Esophagus squamous epithelium (tissue), 5 donors: ENCODE data around the gene FAM210B. TPM values are rescaled to one million over a fixed set of nuclear protein-coding genes. Genes with fewer than 3 reads are reported as not detected.
"Not testable (repeated sequence)": the region's sequence is repeated elsewhere in the genome, so short reads cannot be mapped to it uniquely, and the experiment has no call there.

ENCODE experiments used
- DNase-seq: peaks from one replicate; lab custom pipeline; 2025; lab: John Stamatoyannopoulos, UW
- H3K27ac ChIP-seq, 4 donors: fragments of 200-600 bp; sonication (generic); one replicate each; pipeline ENCODE4 v1.5.1; 2016 to 2019; ENCODE audit warnings: mild to moderate bottlenecking in 1 of 4
- H3K27me3 ChIP-seq, 4 donors: fragments of 200-600 bp; sonication (generic); 1 replicate in 3 of 4; 2 replicates in 1 of 4; pipeline versions ENCODE4 v1.5.1 to v1.6.0; 2017 to 2021; ENCODE audit warnings: antibody characterized with exemption in 1 of 4
- H3K36me3 ChIP-seq, 3 donors: fragments of 200-600 bp; sonication (generic); one replicate each; pipeline ENCODE4 v1.5.1; 2016 to 2019
- H3K4me1 ChIP-seq, 3 donors: fragments of 200-600 bp; sonication (generic); one replicate each; pipeline ENCODE4 v1.5.1; 2017 to 2019
- H3K4me3 ChIP-seq, 4 donors: fragments of 200-600 bp; sonication (generic); 1 replicate in 3 of 4; 2 replicates in 1 of 4; pipeline ENCODE4 v1.5.1; 2016 to 2019; ENCODE audit warnings: mild to moderate bottlenecking in 2 of 4, moderate library complexity in 1 of 4
- H3K9me3 ChIP-seq, 3 donors: fragments of 200-600 bp; sonication (generic); one replicate each; pipeline ENCODE4 v1.5.1; 2016 to 2019
- CTCF ChIP-seq, 6 experiments: fragments of 450-650 bp in 4 of 6; fragments of 200-600 bp in 2 of 6; sonication (generic) in 2 of 6; IDR thresholded peaks; one replicate each; pipeline ENCODE4 v1.5.1; 2016 to 2019; ENCODE audit warnings: antibody characterized with exemption in 6 of 6, mild to moderate bottlenecking in 4 of 6, moderate library complexity in 4 of 6
- POLR2A ChIP-seq, 4 donors: fragments of 450-650 bp; IDR thresholded peaks; one replicate each; pipeline ENCODE4 v1.6.1; 2017; ENCODE audit warnings: antibody characterized with exemption in 4 of 4, mild to moderate bottlenecking in 4 of 4, moderate library complexity in 3 of 4
- WGBS, 2 donors: methylation state at CpG; one replicate each; pipeline ENCODE4 v1.1.5; 2018; 5-methylcytosine and 5-hydroxymethylcytosine counted together
- intact Hi-C: fragments of 100-400 bp; cut with DNase I; formaldehyde crosslinking; loops from one replicate; pipeline ENCODE4 v1.15.0; 2022
- total RNA-seq, 4 donors: library from RNA; depleted of rRNA; stranded (reverse); fragments of >200 nt; gene quantifications; one replicate each; pipeline ENCODE4 v1.1.0, GENCODE V29; 2016
- donor health status: DM: yes; HTN: yes; CAD: no.

Gene FAM210B
- total RNA-seq, 4 donors from 2014 or later, result 14.0 to 46.2 (median 29.1) TPM

GRCh38 chr20:56392881-56393482 lies 34.2 kb downstream of the FAM210B start:
- H3K27ac ChIP-seq, result peak overlapping the region; percentile 83 to 96 (median 90)
- intact Hi-C loops, result loop anchor here (10.0 kb wide), 1 partner anchor 72 kb away; the partner anchor contains the start of gene RTF2
- H3K4me3 ChIP-seq, result peak overlapping the region; percentile 71 to 92 (median 82)
- no peak for DNase-seq
- 0 to 1% methylated on average over 13 to 14 of the region's 18 CpGs for WGBS, 2 donors
- no peaks in the 10 kb centered on the region for H3K27me3 ChIP-seq
- H3K36me3 ChIP-seq, result peaks cover 7 to 37% (median 13%) of the 10 kb centered on the region in 3 donors
- TF ChIP-seq CTCF (IDR thresholded peaks at IDR 0.05) (no peak), POLR2A (IDR thresholded peaks at IDR 0.05) (no peak)
- no peaks in the 10 kb centered on the region for H3K9me3 ChIP-seq
- peaks cover 19 to 38% (median 22%) of the 10 kb centered on the region in 3 donors for H3K4me1 ChIP-seq

- Histone ChIP-seq H3K36me3 (peaks cover 7 to 38% (median 19%) of the 10 kb centered on the region in 3 donors), H3K27ac (peak overlapping the region; percentile 6 to 96 (median 90)), H3K4me1 (peaks cover 19 to 38% (median 22%) of the 10 kb centered on the region in 3 donors), H3K9me3 (no peaks in the 10 kb centered on the region), H3K4me3 (peak overlapping the region; percentile 71 to 92 (median 82)), H3K27me3 (no peaks in the 10 kb centered on the region)
- no peak for DNase-seq
- TF ChIP-seq CTCF (IDR thresholded peaks at IDR 0.05), result no peak
- TF ChIP-seq POLR2A (IDR thresholded peaks at IDR 0.05), result no peak
- intact Hi-C loops, result loop anchor here (10.0 kb wide), 1 partner anchor 71 kb away; the partner anchor contains the start of gene RTF2
- WGBS, 2 donors, result 44 to 50% methylated on average over 8 of the region's 8 CpGs
Observed at GRCh38 chr20:56393653-56394052, 34.9 kb downstream of the FAM210B start.

- H3K9me3 ChIP-seq, result no peaks in the 10 kb centered on the region
- DNase-seq, result no peak
- H3K4me3 ChIP-seq, result no peak overlapping the region
- TF ChIP-seq CTCF (IDR thresholded peaks at IDR 0.05) (no peak), POLR2A (IDR thresholded peaks at IDR 0.05) (no peak)
- H3K36me3 ChIP-seq, result peaks cover 7 to 52% (median 30%) of the 10 kb centered on the region in 3 donors
- WGBS, 2 donors, result 78 to 81% methylated on average over 4 of the region's 4 CpGs
- H3K27ac ChIP-seq, result no peak overlapping the region
- H3K4me1 ChIP-seq, result peaks cover 19 to 45% (median 22%) of the 10 kb centered on the region in 3 donors
- intact Hi-C loops, result loop anchor here (10.0 kb wide), 1 partner anchor 70 kb away; the partner anchor contains the start of gene RTF2
- H3K27me3 ChIP-seq, result no peaks in the 10 kb centered on the region
Observed at GRCh38 chr20:56395166-56395565, 36.4 kb downstream of the FAM210B start.

- DNase-seq, result no peak
- no peak overlapping the region for H3K4me3 ChIP-seq
- peaks cover 12 to 98% (median 45%) of the 10 kb centered on the region in 3 donors for H3K36me3 ChIP-seq
- intact Hi-C loops, result no loop called here
- H3K4me1 ChIP-seq, result peaks cover 0 to 11% (median 0%) of the 10 kb centered on the region in 3 donors
- H3K27ac ChIP-seq, result no peak overlapping the region
- H3K27me3 ChIP-seq, result no peaks in the 10 kb centered on the region
- TF ChIP-seq POLR2A (IDR thresholded peaks at IDR 0.05) (no peak), CTCF (IDR thresholded peaks at IDR 0.05) (peak; percentile 62 to 82 (median 74))
- H3K9me3 ChIP-seq, result no peaks in the 10 kb centered on the region
Observed at GRCh38 chr20:56400001-56400640, 41.3 kb downstream of the FAM210B start.

GRCh38 chr20:56403465-56403864 lies 44.7 kb downstream of the FAM210B start:
- TF ChIP-seq POLR2A (IDR thresholded peaks at IDR 0.05) (no peak), CTCF (IDR thresholded peaks at IDR 0.05) (no peak)
- Histone ChIP-seq H3K4me3 (no peak overlapping the region), H3K27ac (no peak overlapping the region), H3K27me3 (no peaks in the 10 kb centered on the region), H3K36me3 (peaks cover 5 to 97% (median 31%) of the 10 kb centered on the region in 3 donors), H3K9me3 (no peaks in the 10 kb centered on the region), H3K4me1 (peaks cover 0 to 9% (median 0%) of the 10 kb centered on the region in 3 donors)
- intact Hi-C loops, result no loop called here
- WGBS, 2 donors, result 89 to 92% methylated on average over 26 of the region's 26 CpGs
- DNase-seq, result no peak

GRCh38 chr20:56405356-56405755 lies 46.6 kb downstream of the FAM210B start:
- H3K4me3 ChIP-seq, H3K4me1 ChIP-seq, H3K9me3 ChIP-seq, H3K27me3 ChIP-seq, H3K27ac ChIP-seq, intact Hi-C loops, DNase-seq: not testable (repeated sequence)
- WGBS, 2 donors, result 81 to 87% methylated on average over 8 to 12 of the region's 12 CpGs
- peaks cover 5 to 90% (median 18%) of the 10 kb centered on the region in 3 donors for H3K36me3 ChIP-seq
